ENCODE results near the gene XRCC4.
"Not testable (repeated sequence)": the region's sequence is repeated elsewhere in the genome, so short reads cannot be mapped to it uniquely, and the experiment has no call there.

XRCC4 gene

DNA sequence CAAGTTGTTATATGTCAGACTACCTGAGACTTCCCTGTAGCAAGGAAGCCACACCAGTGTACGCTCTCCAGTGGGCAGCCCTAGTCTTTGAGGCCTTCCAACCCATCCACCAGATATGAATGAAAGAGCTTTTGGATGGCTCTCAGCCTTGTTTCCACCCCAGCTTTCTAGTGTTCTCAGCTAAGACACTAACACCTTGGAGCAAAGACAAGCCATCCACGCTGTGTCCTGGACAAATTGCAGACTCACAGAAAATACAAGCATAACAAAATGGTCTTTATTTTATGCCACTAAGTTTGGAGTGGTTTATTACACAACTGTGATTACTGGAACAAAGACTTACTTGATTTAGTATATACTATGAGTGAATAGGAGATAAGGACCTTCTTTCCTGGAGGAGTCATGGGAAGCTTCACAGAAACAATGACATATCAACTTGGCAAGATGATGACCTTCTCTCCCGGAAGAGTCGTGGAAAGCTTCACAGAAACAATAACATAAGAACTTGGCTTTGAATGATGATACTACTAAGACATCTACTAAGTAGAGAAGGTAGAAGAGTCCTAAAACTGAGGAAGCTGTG is 260.2 kb downstream of the XRCC4 start:
- Histone ChIP-seq H3K4me1 (ENCODE audit: control insufficient read depth, insufficient read depth, low read length) (no peaks in the 10 kb centered on the region), H3K36me3 (ENCODE audit: insufficient read depth, low read length) (no peaks in the 10 kb centered on the region), H3K4me3 (ENCODE audit: low read length) (no peak overlapping the region), H3K9ac (ENCODE audit: low read depth, low read length) (no peak overlapping the region), H3K27me3 (ENCODE audit: control insufficient read depth, insufficient read depth, low read length) (no peaks in the 10 kb centered on the region), H3K9me3 (replicated peaks; ENCODE audit: low read length) (no peaks in the 10 kb centered on the region), H3K4me2 (ENCODE audit: low read length) (no peak overlapping the region)

- no peak overlapping the region for H3K4me2 ChIP-seq (ENCODE audit: low read length)
- no peak overlapping the region for H3K9ac ChIP-seq (ENCODE audit: low read depth, low read length)
- H3K36me3 ChIP-seq (ENCODE audit: insufficient read depth, low read length): no peaks in the 10 kb centered on the region
- no peaks in the 10 kb centered on the region for H3K4me1 ChIP-seq (ENCODE audit: control insufficient read depth, insufficient read depth, low read length)
- H3K9me3 ChIP-seq (replicated peaks; ENCODE audit: low read length): no peaks in the 10 kb centered on the region
- no peak overlapping the region for H3K4me3 ChIP-seq (ENCODE audit: low read length)
- H3K27me3 ChIP-seq (ENCODE audit: control insufficient read depth, insufficient read depth, low read length): no peaks in the 10 kb centered on the region
These were observed 263.2 kb downstream of the XRCC4 start for GRCh38 chr5:83340511-83340918.

DNA sequence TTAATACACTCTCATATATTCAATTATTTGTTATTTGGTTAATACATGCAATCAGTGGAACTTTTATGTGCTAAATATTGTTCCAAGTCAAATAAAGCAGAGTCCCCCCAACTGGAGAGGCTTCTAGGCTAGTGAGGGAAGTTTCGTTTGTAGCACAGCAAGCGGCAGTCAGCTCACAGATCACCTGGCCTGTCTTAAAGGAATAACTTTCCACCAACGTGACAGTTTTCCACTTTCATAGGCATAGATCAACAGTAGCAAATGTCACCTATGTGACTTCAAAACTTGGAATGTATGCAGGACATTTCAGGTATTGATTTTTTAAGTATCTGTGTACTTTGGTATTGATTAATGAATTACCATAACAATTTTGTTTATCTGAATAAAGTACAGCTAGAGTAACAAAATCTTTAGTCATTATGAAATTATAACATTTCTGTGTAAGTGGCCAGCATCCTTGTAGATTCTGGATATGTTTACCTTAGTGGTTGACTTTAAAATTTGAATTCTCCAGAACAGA is 264.5 kb downstream of the XRCC4 start:
- Histone ChIP-seq H3K4me2 (ENCODE audit: low read length) (no peak overlapping the region), H3K36me3 (ENCODE audit: insufficient read depth, low read length) (no peaks in the 10 kb centered on the region)

DNA sequence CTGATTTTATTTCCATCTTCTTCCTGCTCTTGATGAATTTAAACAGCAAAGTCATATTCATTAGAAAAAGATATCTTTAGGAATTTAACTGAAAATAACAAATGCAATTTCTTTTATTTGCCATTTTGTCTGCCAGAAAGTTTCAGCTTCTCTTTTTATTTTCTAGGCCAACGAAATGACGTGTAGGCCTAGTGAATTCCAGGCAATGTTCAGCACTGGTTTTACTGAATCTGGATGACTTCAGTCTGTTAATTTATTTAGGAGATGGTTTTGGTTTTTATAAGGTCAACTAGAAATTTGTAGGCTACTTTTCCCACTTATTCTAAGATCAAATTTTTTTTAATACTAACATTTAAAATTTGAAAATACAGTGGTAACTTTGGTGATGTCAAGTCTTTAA is 265.1 kb downstream of the XRCC4 start:
- Histone ChIP-seq H3K4me3 (ENCODE audit: low read length) (no peak overlapping the region), H3K4me1 (ENCODE audit: control insufficient read depth, insufficient read depth, low read length) (no peaks in the 10 kb centered on the region), H3K9me3 (replicated peaks; ENCODE audit: low read length) (no peaks in the 10 kb centered on the region), H3K36me3 (ENCODE audit: insufficient read depth, low read length) (no peaks in the 10 kb centered on the region), H3K4me2 (ENCODE audit: low read length) (no peak overlapping the region), H3K9ac (ENCODE audit: low read depth, low read length) (no peak overlapping the region), H3K27me3 (ENCODE audit: control insufficient read depth, insufficient read depth, low read length) (no peaks in the 10 kb centered on the region)

More for the DNA sequence above, 264.5 kb downstream of the XRCC4 start:
- Histone ChIP-seq H3K9ac (ENCODE audit: low read depth, low read length) (no peak overlapping the region), H3K27me3 (ENCODE audit: control insufficient read depth, insufficient read depth, low read length) (no peaks in the 10 kb centered on the region), H3K4me3 (ENCODE audit: low read length) (no peak overlapping the region), H3K4me1 (ENCODE audit: control insufficient read depth, insufficient read depth, low read length) (no peaks in the 10 kb centered on the region), H3K9me3 (replicated peaks; ENCODE audit: low read length) (no peaks in the 10 kb centered on the region)

GRCh38 chr5:83343299-83343698 is 266.0 kb downstream of the XRCC4 start:
- no peak overlapping the region for H3K9ac ChIP-seq (ENCODE audit: low read depth, low read length)
- no peak overlapping the region for H3K4me3 ChIP-seq (ENCODE audit: low read length)
- no peak overlapping the region for H3K4me2 ChIP-seq (ENCODE audit: low read length)
- H3K9me3 ChIP-seq (replicated peaks; ENCODE audit: low read length): peaks cover 3% of the 10 kb centered on the region
- H3K36me3 ChIP-seq (ENCODE audit: insufficient read depth, low read length): no peaks in the 10 kb centered on the region
- H3K27me3 ChIP-seq (ENCODE audit: control insufficient read depth, insufficient read depth, low read length): no peaks in the 10 kb centered on the region
- no peaks in the 10 kb centered on the region for H3K4me1 ChIP-seq (ENCODE audit: control insufficient read depth, insufficient read depth, low read length)

GRCh38 chr5:83345423-83345822 is 268.1 kb downstream of the XRCC4 start:
- Histone ChIP-seq H3K36me3 (ENCODE audit: insufficient read depth, low read length) (no peaks in the 10 kb centered on the region), H3K4me2 (ENCODE audit: low read length) (no peak overlapping the region), H3K4me1 (ENCODE audit: control insufficient read depth, insufficient read depth, low read length) (no peaks in the 10 kb centered on the region), H3K9me3 (replicated peaks; ENCODE audit: low read length) (peaks cover 4% of the 10 kb centered on the region), H3K9ac (ENCODE audit: low read depth, low read length) (no peak overlapping the region), H3K27me3 (ENCODE audit: control insufficient read depth, insufficient read depth, low read length) (no peaks in the 10 kb centered on the region), H3K4me3 (ENCODE audit: low read length) (no peak overlapping the region)

DNA sequence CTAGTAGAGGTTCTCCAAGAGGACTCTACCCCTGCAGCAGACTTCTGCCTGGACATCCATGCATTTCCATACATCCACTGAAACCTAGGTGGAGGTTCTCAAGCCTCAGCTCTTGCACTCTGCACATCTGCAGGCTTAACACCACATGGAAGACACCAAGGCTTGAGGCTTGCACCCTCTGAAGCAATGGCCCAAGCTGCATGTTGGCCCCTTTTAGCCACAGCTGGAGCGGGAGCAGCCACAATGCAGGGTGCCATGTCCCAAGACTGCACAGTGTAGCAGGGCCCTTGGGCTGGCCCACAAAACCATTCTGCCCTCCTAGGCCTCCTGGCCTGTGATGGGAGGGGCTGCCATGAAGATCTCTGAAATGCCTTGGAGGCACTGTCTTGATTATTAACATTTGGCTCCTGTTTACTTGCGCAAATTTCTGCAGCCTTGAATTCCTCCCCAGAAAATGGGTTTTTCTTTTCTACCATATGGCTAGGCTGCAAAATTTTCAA is 271.0 kb downstream of the XRCC4 start:
- H3K4me3 ChIP-seq (ENCODE audit: low read length): no peak overlapping the region
- no peak overlapping the region for H3K4me2 ChIP-seq (ENCODE audit: low read length)
- H3K36me3 ChIP-seq (ENCODE audit: insufficient read depth, low read length): no peaks in the 10 kb centered on the region
- H3K27me3 ChIP-seq (ENCODE audit: control insufficient read depth, insufficient read depth, low read length): no peaks in the 10 kb centered on the region
- peaks cover 4% of the 10 kb centered on the region for H3K9me3 ChIP-seq (replicated peaks; ENCODE audit: low read length)
- no peaks in the 10 kb centered on the region for H3K4me1 ChIP-seq (ENCODE audit: control insufficient read depth, insufficient read depth, low read length)
- H3K9ac ChIP-seq (ENCODE audit: low read depth, low read length): no peak overlapping the region

DNA sequence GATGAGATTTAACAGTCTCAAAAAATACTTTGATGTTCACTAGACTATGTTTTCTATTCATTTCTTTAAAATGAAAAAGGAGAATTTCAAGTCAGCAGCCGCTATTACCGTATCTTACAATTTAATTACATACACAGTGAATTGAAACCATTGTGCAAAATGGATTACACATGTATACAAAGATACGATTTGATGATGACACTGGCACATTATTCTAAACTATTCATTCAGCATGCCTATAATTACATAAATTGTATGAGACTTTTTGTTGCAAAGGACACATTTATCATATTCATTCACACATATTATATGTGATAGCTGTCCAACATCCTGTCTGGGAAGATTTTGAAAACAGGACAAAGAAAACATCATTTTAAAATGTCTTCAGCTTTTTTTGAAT is 275.9 kb downstream of the XRCC4 start:
- no peak overlapping the region for H3K4me2 ChIP-seq (ENCODE audit: low read length)
- no peaks in the 10 kb centered on the region for H3K36me3 ChIP-seq (ENCODE audit: insufficient read depth, low read length)
- H3K9ac ChIP-seq (ENCODE audit: low read depth, low read length): no peak overlapping the region

DNA sequence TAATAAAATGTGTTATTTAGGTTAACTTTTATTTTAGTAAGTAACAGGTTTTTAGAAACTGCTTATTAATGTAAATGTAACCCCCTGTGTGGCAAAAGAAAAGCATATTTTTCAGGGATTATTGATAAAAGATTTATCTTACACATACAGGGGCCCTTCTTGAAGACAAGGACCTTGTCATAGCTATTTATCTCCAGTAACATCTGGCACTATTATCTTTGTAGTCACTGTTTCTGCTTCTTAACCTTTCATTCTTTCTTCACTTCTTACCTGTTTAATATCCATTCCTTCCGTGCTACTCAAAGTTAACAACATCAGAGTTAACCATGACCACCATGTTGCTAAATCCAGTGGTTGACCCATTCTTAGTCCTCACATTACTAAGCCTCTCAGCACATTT is 276.4 kb downstream of the XRCC4 start:
- Histone ChIP-seq H3K4me1 (ENCODE audit: control insufficient read depth, insufficient read depth, low read length) (no peaks in the 10 kb centered on the region), H3K36me3 (ENCODE audit: insufficient read depth, low read length) (no peaks in the 10 kb centered on the region), H3K9me3 (replicated peaks; ENCODE audit: low read length) (no peaks in the 10 kb centered on the region), H3K27me3 (ENCODE audit: control insufficient read depth, insufficient read depth, low read length) (no peaks in the 10 kb centered on the region), H3K9ac (ENCODE audit: low read depth, low read length) (no peak overlapping the region), H3K4me3 (ENCODE audit: low read length) (no peak overlapping the region), H3K4me2 (ENCODE audit: low read length) (no peak overlapping the region)

More for the DNA sequence above, 275.9 kb downstream of the XRCC4 start:
- no peaks in the 10 kb centered on the region for H3K27me3 ChIP-seq (ENCODE audit: control insufficient read depth, insufficient read depth, low read length)
- peaks cover 2% of the 10 kb centered on the region for H3K9me3 ChIP-seq (replicated peaks; ENCODE audit: low read length)
- H3K4me3 ChIP-seq (ENCODE audit: low read length): no peak overlapping the region
- no peaks in the 10 kb centered on the region for H3K4me1 ChIP-seq (ENCODE audit: control insufficient read depth, insufficient read depth, low read length)

DNA sequence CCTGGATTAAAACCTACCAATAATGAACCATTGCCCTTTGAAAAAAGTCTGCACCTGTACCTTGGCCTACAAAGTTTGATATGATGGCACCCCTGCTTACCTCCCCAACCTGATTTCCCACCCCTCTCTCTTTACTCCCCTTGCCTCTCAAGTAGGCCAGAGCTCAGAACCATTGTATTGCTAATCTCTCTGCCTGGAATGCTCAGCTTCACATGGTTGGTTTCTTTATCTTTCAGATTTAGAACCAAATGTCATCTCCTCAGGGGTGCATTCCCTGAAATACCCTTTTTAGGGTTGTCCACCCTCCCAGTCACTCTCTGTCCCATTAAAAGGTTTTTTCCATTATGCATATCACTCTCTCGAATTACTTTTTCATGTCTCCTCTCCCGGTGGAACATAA is 277.6 kb downstream of the XRCC4 start:
- Histone ChIP-seq H3K27me3 (ENCODE audit: control insufficient read depth, insufficient read depth, low read length) (no peaks in the 10 kb centered on the region), H3K4me2 (ENCODE audit: low read length) (no peak overlapping the region), H3K9me3 (replicated peaks; ENCODE audit: low read length) (no peaks in the 10 kb centered on the region), H3K9ac (ENCODE audit: low read depth, low read length) (no peak overlapping the region), H3K36me3 (ENCODE audit: insufficient read depth, low read length) (no peaks in the 10 kb centered on the region), H3K4me3 (ENCODE audit: low read length) (no peak overlapping the region), H3K4me1 (ENCODE audit: control insufficient read depth, insufficient read depth, low read length) (no peaks in the 10 kb centered on the region)

- not testable (repeated sequence) for H3K4me3 ChIP-seq (ENCODE audit: low read length); H3K27me3 ChIP-seq (ENCODE audit: control insufficient read depth, insufficient read depth, low read length); H3K4me2 ChIP-seq (ENCODE audit: low read length); H3K9ac ChIP-seq (ENCODE audit: low read depth, low read length); H3K4me1 ChIP-seq (ENCODE audit: control insufficient read depth, insufficient read depth, low read length); H3K36me3 ChIP-seq (ENCODE audit: insufficient read depth, low read length); H3K9me3 ChIP-seq (replicated peaks; ENCODE audit: low read length)
These were observed 278.2 kb downstream of the XRCC4 start for GRCh38 chr5:83355482-83356014.

DNA sequence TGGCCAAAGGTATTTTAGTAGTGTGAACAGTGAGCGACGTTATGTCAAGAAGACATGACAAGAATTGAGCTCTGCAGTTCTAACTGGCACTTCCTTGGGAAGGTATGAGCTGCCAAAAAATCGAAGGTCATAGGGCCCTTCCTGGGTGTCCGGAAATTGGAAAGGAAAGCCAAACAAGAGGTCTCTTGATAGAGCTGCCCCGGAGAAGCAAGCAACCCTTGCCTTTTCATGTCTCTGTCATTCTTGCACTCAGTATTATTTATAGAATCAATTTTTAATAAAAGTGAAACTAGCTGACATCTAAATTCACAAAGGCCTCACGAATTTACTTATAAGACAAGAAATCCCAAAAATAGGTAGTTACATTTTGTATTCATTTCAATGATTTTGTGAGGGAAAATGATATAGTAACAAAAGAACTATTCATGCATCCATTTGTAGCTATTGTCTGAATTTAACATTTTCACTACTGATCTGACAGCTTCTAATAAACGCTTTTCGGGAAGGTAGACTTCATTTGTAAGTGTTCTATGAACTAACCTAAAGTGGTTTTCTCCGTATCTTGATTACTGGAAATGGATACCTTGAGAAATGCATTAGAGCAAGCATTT is 280.4 kb downstream of the XRCC4 start:
- Histone ChIP-seq H3K27me3 (ENCODE audit: control insufficient read depth, insufficient read depth, low read length) (no peaks in the 10 kb centered on the region), H3K36me3 (ENCODE audit: insufficient read depth, low read length) (no peaks in the 10 kb centered on the region), H3K4me3 (ENCODE audit: low read length) (no peak overlapping the region), H3K4me1 (ENCODE audit: control insufficient read depth, insufficient read depth, low read length) (no peaks in the 10 kb centered on the region), H3K9ac (ENCODE audit: low read depth, low read length) (no peak overlapping the region), H3K9me3 (replicated peaks; ENCODE audit: low read length) (no peaks in the 10 kb centered on the region), H3K4me2 (ENCODE audit: low read length) (no peak overlapping the region)
